ENCODE results near the gene NDUFAF5. TPM values are rescaled to one million over a fixed set of nuclear protein-coding genes. Genes with fewer than 3 reads are reported as not detected.

The NDUFAF5 gene
- total RNA-seq, 1 donor from 2014 or later, result 51.2 TPM

DNA sequence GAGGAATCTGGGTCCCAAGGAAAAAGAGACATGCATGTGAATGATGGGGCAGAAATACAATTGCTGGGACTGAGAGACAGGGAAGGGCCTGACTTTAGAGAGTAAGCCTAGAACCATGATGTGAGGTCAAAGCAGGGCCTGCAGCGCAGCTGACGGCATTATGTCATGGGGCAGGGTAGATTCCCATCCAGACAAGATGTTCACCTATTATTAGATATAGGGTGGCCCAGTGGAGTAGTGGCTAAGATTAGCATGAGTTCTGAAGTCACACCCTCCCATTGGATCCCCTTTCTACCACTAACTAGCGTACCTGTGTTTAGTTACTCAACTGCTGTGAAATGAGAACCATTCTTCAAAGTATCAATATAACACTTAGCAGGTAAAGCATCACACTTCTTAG is 39.6 kb downstream of the NDUFAF5 start:
- TF ChIP-seq CTCF (IDR thresholded peaks at IDR 0.05; ENCODE audit: partially characterized antibody, unreplicated experiment), result no peak
- peaks cover 2% of the 10 kb centered on the region for H3K27me3 Mint-ChIP-seq (ENCODE audit: unreplicated experiment)

DNA sequence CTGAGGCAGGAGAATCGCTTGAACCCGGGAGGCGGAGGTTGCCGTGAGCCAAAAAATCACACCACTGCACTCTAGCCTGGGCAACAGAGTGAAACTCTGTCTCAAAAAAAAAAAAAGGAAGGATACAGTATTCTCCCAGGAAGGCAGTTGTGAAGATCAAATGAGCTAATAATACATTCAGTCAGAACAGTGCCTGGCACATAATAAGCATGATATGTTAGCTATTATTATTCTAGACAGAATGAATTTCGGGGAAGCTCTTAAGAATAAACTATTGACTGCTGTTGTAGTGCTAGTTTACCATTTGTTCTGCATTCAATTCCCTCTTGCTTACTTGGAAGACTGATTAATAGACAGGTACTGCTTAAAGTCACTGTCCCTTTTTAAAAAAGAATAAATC is 40.6 kb downstream of the NDUFAF5 start:
- peaks cover 4% of the 10 kb centered on the region for H3K27me3 Mint-ChIP-seq (ENCODE audit: unreplicated experiment)
- H3K27ac Mint-ChIP-seq (ENCODE audit: unreplicated experiment), result no peak overlapping the region
- no peak for DNase-seq
- no peak for TF ChIP-seq CTCF (IDR thresholded peaks at IDR 0.05; ENCODE audit: partially characterized antibody, unreplicated experiment)
- no peaks in the 10 kb centered on the region for H3K36me3 Mint-ChIP-seq (ENCODE audit: unreplicated experiment)
- no peaks in the 10 kb centered on the region for H3K9me3 Mint-ChIP-seq (ENCODE audit: unreplicated experiment)
- H3K4me3 Mint-ChIP-seq (ENCODE audit: unreplicated experiment), result no peak overlapping the region
- H3K4me1 Mint-ChIP-seq (ENCODE audit: low read depth, unreplicated experiment), result no peaks in the 10 kb centered on the region

More for the DNA sequence above, 39.6 kb downstream of the NDUFAF5 start:
- Mint-ChIP-seq H3K4me3 (ENCODE audit: unreplicated experiment) (no peak overlapping the region), H3K36me3 (ENCODE audit: unreplicated experiment) (no peaks in the 10 kb centered on the region), H3K27ac (ENCODE audit: unreplicated experiment) (no peak overlapping the region), H3K9me3 (ENCODE audit: unreplicated experiment) (no peaks in the 10 kb centered on the region), H3K4me1 (ENCODE audit: low read depth, unreplicated experiment) (peaks cover 2% of the 10 kb centered on the region)
- no peak for DNase-seq

DNA sequence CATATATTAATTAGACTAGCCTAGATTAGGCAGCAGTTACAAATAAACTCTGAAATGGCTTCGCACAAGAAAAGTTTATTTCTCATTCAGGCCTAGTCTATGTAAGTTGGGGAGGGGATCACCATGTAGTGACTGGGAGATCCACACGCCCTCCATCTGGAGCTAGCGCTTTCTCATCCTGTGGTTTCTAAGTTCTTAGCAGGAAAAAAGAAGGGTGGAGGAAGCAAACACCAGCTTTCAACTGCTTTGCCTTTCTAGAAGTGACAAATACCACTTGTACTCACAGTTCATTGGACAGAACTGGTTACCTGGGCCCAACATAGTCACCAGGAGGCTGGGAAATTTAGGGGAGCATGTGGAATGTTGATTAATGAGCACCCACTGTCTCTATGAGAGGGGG is 46.6 kb downstream of the NDUFAF5 start:
- Mint-ChIP-seq H3K4me1 (ENCODE audit: low read depth, unreplicated experiment) (no peaks in the 10 kb centered on the region), H3K27ac (ENCODE audit: unreplicated experiment) (no peak overlapping the region), H3K4me3 (ENCODE audit: unreplicated experiment) (no peak overlapping the region), H3K27me3 (ENCODE audit: unreplicated experiment) (peaks cover 2% of the 10 kb centered on the region), H3K36me3 (ENCODE audit: unreplicated experiment) (no peaks in the 10 kb centered on the region), H3K9me3 (ENCODE audit: unreplicated experiment) (no peaks in the 10 kb centered on the region)
- no peak for TF ChIP-seq CTCF (IDR thresholded peaks at IDR 0.05; ENCODE audit: partially characterized antibody, unreplicated experiment)
- no peak for DNase-seq

GRCh38 chr20:13838664-13839063 is 53.8 kb downstream of the NDUFAF5 start:
- no peaks in the 10 kb centered on the region for H3K36me3 Mint-ChIP-seq (ENCODE audit: unreplicated experiment)
- H3K4me3 Mint-ChIP-seq (ENCODE audit: unreplicated experiment), result no peak overlapping the region
- no peak overlapping the region for H3K27ac Mint-ChIP-seq (ENCODE audit: unreplicated experiment)
- DNase-seq, result no peak
- TF ChIP-seq CTCF (IDR thresholded peaks at IDR 0.05; ENCODE audit: partially characterized antibody, unreplicated experiment), result no peak
- H3K27me3 Mint-ChIP-seq (ENCODE audit: unreplicated experiment), result no peaks in the 10 kb centered on the region
- H3K9me3 Mint-ChIP-seq (ENCODE audit: unreplicated experiment), result no peaks in the 10 kb centered on the region
- no peaks in the 10 kb centered on the region for H3K4me1 Mint-ChIP-seq (ENCODE audit: low read depth, unreplicated experiment)

GRCh38 chr20:13839421-13840092 is 54.7 kb downstream of the NDUFAF5 start:
- Mint-ChIP-seq H3K36me3 (ENCODE audit: unreplicated experiment) (no peaks in the 10 kb centered on the region), H3K4me3 (ENCODE audit: unreplicated experiment) (no peak overlapping the region), H3K27ac (ENCODE audit: unreplicated experiment) (no peak overlapping the region), H3K27me3 (ENCODE audit: unreplicated experiment) (no peaks in the 10 kb centered on the region), H3K9me3 (ENCODE audit: unreplicated experiment) (no peaks in the 10 kb centered on the region), H3K4me1 (ENCODE audit: low read depth, unreplicated experiment) (no peaks in the 10 kb centered on the region)
- no peak for DNase-seq
- no peak for TF ChIP-seq CTCF (IDR thresholded peaks at IDR 0.05; ENCODE audit: partially characterized antibody, unreplicated experiment)

Data from glutamatergic neuron (in vitro differentiated cells).